ENCODE data around the gene JPH2.
"Not testable (repeated sequence)": the region's sequence is repeated elsewhere in the genome, so short reads cannot be mapped to it uniquely, and the experiment has no call there.

The JPH2 gene

DNA sequence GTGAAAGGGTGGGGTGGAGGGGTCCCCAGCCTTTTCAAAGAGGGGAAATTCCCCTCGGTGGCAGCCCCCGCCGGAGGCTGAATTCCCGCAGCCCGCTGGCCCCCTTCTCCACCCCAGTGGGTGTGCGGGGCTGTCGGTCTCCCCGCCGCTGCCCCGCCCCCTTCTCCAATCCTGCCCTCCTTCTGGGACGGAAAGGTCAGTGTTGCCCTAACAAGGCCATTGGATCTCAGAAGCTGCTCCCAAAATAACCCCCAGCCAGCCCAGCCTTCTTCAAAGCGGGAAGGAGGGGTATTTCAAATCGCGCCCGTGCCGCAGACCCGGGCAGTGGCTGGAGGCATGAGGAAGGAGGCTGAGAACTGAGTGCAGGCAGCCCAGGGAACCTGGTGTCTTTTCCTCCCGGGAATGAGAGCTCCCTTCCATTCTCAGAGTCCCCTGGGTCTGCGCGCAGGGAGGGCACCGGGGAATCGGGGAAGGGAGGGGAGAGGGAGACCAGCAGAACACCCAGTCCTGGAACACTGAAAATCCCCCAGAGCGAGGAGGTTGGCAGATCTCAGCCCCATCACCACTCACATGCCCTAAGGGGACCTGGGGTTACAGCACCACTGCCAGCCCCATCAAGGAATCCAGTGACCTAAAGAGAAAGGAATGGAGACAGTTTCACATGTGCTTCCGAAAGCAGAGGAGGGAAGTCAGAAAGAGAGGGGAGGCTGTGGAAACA, at the start of gene JPH2:
Gene JPH2, minus strand, starts transcription at position 135 of the 718 bp plus-strand sequence. CDS start 483 bp downstream, outside the sequence.
- DNase-seq (ENCODE audit: low read depth) = peak; percentile 89
- peak within 1 kb of the TSS; percentile 35 for H3K4me3 ChIP-seq (ENCODE audit: low read length)
- TF ChIP-seq, protein P1, sequence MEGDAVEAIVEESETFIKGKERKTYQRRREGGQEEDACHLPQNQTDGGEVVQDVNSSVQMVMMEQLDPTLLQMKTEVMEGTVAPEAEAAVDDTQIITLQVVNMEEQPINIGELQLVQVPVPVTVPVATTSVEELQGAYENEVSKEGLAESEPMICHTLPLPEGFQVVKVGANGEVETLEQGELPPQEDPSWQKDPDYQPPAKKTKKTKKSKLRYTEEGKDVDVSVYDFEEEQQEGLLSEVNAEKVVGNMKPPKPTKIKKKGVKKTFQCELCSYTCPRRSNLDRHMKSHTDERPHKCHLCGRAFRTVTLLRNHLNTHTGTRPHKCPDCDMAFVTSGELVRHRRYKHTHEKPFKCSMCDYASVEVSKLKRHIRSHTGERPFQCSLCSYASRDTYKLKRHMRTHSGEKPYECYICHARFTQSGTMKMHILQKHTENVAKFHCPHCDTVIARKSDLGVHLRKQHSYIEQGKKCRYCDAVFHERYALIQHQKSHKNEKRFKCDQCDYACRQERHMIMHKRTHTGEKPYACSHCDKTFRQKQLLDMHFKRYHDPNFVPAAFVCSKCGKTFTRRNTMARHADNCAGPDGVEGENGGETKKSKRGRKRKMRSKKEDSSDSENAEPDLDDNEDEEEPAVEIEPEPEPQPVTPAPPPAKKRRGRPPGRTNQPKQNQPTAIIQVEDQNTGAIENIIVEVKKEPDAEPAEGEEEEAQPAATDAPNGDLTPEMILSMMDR (IDR thresholded peaks at IDR 0.05; ENCODE audit: insufficient read depth, low read depth, low read length, missing control alignments) = no peak

DNA sequence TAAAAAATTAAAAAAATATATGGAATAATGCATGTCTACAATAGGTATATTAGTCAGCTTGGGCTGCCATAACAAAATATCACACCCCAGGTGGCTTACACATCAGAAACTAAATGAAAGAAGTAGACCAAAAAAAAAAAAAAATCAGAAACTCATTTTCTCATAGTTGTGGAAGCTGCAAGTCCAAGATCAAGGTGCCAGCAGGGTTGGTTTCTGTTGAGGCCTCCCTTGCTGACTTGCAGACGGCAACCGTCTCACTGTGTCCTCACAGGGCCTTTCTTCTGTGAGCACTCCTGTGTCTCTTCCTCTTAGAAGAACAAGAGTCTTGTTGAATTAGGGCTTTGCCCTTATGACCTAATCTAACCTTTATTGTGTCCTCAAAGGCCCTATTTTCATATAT, 48.7 kb upstream of the JPH2 start:
- TF ChIP-seq, protein P1 (IDR thresholded peaks at IDR 0.05; ENCODE audit: insufficient read depth, low read depth, low read length, missing control alignments) = no peak
- DNase-seq (ENCODE audit: low read depth) = no peak
- H3K4me3 ChIP-seq (ENCODE audit: low read length) = no peak overlapping the region

DNA sequence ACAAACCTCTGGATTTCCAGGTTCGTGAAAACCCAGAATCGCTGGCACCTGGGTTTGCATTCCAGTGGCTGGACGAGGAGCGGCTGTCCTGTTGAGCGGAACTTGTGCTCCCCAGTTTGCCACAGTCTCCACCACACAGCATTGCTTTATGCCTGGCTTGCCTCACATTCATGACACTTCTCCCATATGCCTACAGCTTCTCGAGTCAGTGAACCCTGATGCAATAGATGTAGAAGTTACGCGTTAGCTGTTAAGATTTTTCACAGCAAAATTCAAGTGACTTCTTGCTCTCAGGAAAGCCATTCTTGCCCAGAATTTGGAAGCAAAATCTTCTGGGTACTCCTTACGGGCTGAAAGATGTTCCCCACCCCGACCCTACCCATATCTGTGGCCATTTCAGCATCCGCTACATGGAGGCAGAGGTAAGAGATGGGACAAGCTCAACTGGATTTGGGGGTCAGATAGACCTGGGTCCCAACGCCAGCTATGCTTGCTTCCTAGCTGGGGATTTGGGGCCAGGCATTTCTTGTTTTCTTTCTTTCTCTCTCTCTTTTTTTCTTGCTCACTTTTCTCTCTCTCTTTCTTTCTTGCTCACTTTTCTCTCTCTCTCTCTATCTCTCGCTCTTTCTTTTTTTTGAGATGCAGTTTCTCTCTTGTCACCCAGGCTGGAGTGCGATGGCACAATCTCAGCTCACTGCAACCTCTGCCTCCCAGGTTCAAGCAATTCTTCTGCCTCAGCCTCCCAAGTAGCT, 47.8 kb upstream of the JPH2 start:
- DNase-seq (ENCODE audit: low read depth) = no peak
- TF ChIP-seq, protein P1 (IDR thresholded peaks at IDR 0.05; ENCODE audit: insufficient read depth, low read depth, low read length, missing control alignments) = no peak
- H3K4me3 ChIP-seq (ENCODE audit: low read length) = no peak overlapping the region

DNA sequence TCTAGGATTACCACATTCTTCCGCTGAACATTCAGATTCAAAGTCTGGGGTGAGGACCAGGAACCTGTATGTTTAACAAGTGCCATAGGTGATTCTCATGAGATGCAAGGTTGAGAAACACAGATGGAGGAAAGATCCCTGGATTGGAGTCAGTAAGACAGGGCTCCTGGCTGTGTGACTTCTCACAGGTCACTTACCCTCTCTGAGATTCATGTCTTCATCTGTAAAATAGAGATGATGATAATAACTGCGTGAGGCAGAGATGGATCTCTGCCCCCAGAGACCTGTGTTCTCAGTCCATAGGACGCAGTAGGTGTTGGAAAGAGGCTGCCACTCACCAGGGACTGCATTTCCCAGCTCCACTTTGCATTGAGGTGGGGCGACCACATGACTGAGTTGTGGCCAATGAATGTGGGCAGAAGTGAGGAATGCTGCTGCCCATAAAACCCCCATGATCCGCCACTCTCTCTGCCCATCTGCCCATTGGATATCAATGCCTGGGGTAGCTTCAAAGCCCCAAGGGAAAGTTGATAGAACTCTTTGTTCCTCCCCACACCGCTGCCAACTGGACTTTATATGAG, 46.5 kb upstream of the JPH2 start:
- TF ChIP-seq, protein P1 (IDR thresholded peaks at IDR 0.05; ENCODE audit: insufficient read depth, low read depth, low read length, missing control alignments) = no peak
- DNase-seq (ENCODE audit: low read depth) = no peak
- no peak overlapping the region for H3K4me3 ChIP-seq (ENCODE audit: low read length)

DNA sequence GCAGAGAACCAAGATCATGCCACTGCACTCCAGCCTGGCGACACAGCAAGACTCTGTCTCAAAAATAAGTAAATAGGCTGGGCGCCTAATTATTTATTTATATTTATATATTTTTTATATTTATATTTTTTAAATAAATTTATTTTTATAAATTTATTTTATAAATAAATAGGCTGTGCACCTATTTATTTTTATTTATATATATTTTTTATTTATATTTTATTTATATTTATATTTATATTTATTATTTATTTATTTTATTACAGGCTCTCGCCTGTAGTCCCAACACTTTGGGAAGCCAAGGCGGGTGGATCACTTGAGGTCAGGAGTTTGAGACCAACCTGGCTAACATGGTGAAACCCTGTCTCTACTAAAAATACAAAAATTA, 45.5 kb upstream of the JPH2 start:
- H3K4me3 ChIP-seq (ENCODE audit: low read length); DNase-seq (ENCODE audit: low read depth): not testable (repeated sequence)

DNA sequence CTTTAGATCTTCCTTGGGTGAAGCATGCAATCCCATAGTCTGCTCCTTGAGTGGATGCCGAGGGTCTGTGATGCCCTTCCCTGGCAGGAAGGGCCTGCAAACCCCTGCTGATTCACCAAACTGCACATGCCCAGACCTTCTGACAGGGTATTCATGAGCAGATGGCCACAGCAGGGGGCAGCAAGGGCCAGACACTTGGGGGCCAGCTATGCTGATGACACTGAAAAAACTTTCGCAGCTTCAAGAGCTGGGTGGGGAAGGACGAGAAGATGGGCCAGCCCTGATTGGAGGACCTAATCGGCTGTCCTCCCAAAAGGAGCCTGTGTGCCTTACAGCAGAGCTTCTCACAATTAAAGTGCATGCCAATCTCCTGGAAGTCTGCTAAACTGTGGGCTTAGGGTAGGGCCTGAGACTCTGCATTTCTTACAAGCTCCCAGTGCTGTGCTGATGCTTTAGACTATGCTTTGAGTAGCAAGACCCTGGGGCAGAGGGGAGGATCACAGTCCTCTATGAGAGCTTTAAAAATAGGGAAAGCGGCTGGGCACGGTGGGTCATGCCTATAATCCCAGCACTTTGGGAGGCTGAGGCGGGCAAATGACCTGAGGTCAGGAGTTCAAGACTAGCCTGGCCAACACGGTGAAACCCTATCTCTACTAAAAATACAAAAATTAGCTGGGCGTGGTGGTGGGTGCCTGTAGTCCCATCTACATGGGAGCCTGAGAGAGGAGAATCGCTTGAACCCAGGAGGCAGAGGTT, 44.9 kb upstream of the JPH2 start:
- no peak for DNase-seq (ENCODE audit: low read depth)
- no peak overlapping the region for H3K4me3 ChIP-seq (ENCODE audit: low read length)
- TF ChIP-seq, protein P1 (IDR thresholded peaks at IDR 0.05; ENCODE audit: insufficient read depth, low read depth, low read length, missing control alignments) = no peak

DNA sequence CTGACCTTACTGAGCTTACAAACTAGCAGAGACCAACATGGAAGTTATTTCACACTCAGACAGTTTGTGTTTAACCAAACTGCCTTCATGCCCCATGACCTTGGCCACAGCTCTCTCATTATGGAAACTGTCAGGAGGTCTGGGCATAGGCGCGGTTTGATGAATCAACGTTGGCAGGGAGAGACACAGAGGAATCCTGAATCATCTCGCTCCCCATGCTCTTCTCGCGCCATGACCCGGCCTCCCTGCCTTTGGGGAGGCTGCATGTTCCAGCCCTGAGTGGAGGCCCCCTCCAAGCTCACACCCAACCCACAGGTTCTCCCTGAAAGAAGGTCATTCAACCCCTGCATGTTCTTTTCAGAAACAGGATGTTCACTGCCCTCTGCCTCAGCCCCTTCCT, 44.2 kb upstream of the JPH2 start:
- no peak for DNase-seq (ENCODE audit: low read depth)
- TF ChIP-seq, protein P1 (IDR thresholded peaks at IDR 0.05; ENCODE audit: insufficient read depth, low read depth, low read length, missing control alignments) = no peak

More for the DNA sequence above, 44.2 kb upstream of the JPH2 start:
- no peak overlapping the region for H3K4me3 ChIP-seq (ENCODE audit: low read length)
